Stimulated activated CD8-positive, alpha-beta memory T cell treated with anti-CD3 and anti-CD28 coated beads, Interleukin-7, amount 100 ng/mL, for 48 hours (primary cell): ENCODE data around the gene PRKCZ.

ENCODE experiments used
- DNase-seq, 2 donors: peaks; one replicate each; pipeline ENCODE4 v3.0.0-alpha.2; 2020; ENCODE audit warnings: low read depth in 1 of 2; ENCODE audit errors: extremely low read depth in 1 of 2

PRKCZ gene

GRCh38 chr1:2060072-2060471 is 9.9 kb downstream of the PRKCZ start:
- DNase-seq, result no peak

DNA sequence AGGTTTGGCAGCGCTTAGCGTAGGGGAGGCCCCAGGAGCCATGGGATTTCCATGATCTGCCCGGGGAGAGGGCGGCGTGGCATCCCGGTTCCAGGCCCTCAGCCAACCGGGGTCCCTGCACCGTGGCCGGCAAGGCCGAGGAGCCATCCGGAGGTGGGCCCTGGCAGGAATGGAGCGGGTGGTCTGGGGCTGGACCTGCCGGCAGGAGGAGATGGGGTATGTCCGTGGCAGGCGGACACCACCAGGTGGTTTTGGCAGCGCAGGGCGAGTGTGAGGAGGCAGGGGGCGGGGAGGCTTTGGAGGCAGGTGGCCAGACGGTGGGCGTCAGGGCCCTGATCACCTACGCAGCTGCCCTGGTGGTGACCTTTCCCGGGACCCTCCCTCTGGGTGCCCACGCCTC is 10.3 kb downstream of the PRKCZ start:
- no peak for DNase-seq

- no peak for DNase-seq
Observed at GRCh38 chr1:2061065-2061778, 11.0 kb downstream of the PRKCZ start.

GRCh38 chr1:2065699-2066098 is 15.5 kb downstream of the PRKCZ start:
- DNase-seq, result no peak

- DNase-seq, result no peak
Observed at GRCh38 chr1:2067393-2067792, 17.2 kb downstream of the PRKCZ start.

- DNase-seq, result no peak
Observed at GRCh38 chr1:2067981-2068380, 17.8 kb downstream of the PRKCZ start.

- no peak for DNase-seq
Observed at GRCh38 chr1:2068951-2069350, 18.7 kb downstream of the PRKCZ start.

DNA sequence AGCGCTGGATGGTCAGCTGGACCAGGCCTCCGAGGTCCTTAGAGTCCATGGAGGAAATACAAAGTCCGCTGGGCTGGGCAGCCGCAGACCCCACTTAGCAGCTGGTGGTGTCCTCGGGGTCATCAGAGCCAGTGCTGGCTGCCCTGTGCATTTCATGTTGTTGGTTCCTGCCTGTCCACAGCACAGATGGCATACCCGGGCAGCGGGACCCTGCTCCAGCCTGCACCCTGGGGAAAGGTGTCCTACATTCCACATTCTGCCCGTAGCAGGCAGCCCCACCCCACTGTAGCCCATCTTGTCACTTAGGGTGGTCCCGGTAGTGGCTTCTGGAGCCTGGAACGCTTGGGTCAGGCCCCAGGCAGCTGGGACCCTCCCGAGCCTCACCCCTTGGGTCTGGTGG is 19.8 kb downstream of the PRKCZ start:
- no peak for DNase-seq

DNA sequence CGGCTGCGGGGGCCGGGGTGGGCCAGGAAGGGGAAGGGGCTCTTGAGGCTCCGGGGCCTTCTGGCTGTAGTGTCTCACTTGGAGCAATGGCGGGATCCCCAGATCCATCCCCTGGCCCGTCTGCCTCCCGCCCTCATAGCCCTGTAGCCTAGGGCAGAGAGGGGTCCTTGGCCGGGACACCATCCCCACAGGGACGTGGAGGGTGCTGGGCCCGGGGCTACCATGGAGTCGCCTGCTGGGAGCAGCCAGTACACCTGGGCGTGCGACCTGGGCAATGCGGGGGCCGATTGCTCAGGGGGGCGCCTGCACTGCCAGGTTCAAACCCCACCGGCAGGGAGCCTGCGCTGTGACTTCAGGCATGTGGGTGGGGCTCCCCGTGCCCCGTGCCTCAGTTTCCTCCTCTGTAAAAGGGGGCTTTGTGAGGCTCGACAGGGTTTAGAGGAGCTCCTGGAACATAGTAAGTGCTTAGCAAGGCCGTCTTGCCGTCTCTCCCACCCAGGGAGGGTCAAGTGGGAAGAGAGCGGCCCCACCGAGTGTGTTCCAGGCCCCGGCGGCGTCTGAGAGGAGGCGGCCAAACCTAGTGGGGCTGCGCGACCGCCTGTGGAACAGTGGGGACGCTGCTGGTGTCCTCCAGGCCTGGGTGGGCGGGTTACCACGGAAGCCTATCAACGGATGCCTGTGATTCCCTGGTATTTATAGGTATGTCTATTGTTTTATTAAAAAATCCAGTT is 20.8 kb downstream of the PRKCZ start:
- no peak for DNase-seq

DNA sequence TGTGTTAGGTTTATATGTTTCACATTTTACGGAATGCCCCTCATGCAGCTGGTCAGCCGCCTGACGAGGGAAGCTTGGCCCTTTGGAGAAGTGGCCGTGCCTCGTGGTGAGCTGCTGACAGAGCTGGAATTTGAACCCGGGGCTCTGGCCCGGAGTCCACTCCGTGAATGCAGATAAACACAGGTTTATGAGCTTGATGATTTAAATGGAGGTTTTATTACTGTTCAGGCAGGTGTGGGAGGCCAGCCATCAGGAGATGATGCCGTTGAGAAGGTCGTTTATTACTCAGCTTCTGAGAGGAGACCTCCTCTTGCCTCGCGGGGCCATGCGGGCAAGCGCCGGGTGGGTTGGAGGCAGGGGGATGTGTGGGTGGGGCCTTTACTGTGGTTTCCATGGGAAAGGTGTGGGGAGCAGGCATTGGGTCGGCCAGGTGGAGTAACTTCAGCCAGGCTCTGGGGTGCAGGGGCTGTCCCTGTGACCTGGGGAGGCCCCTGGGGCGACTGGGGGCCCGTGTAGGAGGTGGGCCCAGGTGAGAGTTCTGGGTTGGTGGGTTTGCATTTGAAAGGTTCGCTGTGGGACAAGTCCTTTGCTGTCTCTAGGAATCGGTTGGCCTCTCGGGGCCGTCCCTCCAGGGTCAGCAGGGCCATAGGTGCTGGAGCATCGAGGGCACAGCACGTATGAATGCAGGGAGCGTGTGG is 22.0 kb downstream of the PRKCZ start:
- DNase-seq, result no peak

DNA sequence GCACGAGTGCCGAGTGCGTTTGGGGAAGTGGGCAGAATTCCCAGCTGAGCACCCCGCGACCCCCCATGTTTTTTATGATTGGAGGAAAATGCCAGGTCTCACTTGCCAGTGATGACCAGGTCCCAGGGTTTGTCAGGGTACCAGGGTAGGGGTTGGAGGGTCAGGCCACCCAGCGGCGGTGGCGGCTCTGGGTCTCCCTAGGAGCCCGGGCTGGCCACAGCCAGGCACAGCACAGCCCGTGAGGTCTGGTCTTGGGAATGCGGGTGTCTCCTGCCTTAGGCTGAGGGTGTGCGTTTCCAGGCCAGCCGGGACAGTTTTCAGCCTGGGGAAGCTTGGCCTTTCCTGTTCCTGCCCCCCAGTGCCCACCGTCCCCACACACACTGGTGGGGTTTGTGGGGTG is 22.7 kb downstream of the PRKCZ start:
- no peak for DNase-seq

DNA sequence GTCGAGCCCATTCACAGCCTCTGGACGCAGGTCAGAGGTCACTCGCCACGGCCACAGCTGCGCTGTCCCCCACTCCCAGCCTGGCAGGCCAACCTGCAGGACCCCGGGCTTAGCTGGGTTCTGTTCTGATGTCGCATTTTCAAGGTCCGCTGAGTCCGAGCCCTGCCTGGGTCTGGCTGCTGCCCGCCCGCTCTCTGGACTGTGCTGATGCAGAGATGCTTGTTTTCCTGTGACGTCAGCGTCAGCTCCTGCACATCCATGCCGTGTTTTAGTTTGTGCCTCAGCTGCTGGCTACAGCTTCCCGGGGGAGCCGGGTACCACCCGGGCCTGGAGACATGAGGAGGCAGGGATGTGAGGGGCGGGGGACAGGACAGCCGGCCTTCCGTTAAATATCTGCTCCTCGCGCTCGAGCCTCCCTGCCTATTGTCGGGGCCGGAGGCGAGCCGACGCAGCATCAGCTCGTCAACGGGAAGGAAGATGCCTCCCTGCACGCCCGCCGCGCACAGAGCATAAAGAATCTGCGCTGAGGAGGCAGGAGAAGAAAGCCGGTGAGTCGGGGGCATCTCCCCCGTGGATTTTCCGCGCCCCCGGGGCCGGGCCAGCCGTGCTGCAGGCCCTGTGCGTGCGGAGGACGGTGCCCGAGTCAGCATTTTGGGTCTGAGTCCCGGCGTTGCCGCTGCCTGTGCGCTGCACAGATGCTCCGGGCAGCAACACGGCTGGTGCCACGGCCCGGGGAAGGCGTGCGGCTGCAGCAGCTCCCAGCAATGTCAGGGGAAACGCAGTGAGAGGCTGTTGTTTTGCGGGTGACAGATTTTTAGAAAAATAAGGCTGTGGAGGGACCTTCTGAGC is 23.4 kb downstream of the PRKCZ start:
- no peak for DNase-seq

DNA sequence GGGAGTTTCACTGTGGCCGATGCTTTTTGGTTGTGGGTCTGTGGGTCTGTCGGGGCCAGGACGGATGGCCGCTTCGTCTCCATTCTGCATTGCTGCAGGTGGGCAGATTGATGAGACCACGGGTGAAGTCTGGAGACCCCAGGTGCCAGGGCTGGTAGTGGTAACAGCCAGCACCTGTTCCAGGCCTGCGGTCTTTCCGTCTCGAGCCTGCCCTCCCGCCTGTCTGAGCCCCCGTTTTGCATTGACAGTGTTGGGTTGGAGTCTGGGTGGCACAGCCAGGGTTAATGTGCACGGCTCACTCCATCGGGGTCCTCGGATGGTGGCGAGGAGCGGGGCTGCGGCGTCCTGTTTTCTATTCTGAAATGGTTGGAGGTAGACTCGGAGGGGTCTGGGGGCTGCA is 24.2 kb downstream of the PRKCZ start:
- DNase-seq, result no peak

DNA sequence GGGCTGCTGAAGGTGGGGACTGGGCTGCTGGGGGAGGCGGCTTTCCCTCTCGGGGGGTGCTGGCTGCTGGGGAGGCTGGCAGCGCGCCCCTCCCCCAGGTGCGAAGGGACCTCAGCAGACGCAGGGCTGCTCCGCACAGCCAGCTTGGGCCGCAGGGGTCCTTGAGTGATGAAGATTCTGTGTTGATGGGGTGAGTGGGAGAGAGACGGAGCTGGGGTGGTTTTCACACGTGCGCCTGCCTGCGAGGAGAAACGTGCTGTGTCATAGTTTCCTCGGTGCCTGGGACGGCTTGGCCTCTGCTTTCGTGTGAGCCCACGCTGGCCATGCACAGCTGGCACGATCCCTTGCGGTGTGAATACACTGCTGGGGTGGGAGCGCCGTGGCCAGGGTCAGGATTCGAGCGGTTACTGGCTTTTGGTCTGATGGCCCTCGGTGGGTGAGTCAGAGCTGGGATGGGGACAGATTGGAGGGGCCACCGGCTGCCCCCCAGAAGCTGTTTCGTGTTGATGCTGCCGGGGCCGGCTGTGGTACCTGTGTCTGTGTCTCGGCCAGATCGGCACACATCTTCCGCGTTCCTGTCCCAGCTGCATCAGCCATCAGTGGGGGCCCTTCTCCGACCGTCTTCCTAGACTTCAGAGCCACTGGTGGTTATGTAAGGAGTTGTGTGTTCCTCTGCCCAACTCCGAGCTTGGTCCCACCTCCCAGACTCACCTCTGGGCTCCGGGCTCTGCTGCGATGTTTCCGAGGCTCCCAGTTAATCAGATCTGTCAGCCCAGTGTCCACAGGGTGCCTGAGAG is 24.9 kb downstream of the PRKCZ start:
- DNase-seq, result no peak

- no peak for DNase-seq
Observed at GRCh38 chr1:2076826-2077225, 26.6 kb downstream of the PRKCZ start.

- DNase-seq, result no peak
Observed at GRCh38 chr1:2078170-2078569, 28.0 kb downstream of the PRKCZ start.

GRCh38 chr1:2079396-2080085 is 29.3 kb downstream of the PRKCZ start:
- DNase-seq, result no peak

- no peak for DNase-seq
Observed at GRCh38 chr1:2080140-2080539, 29.9 kb downstream of the PRKCZ start.

GRCh38 chr1:2080884-2081283 is 30.7 kb downstream of the PRKCZ start:
- no peak for DNase-seq
